Measurements from ENCODE around the gene TMEM108. TPM values are rescaled to one million over a fixed set of nuclear protein-coding genes. Genes with fewer than 3 reads are reported as not detected.

The TMEM108 gene
- total RNA-seq, 1 experiment from 2014 or later: 1.0 TPM

DNA sequence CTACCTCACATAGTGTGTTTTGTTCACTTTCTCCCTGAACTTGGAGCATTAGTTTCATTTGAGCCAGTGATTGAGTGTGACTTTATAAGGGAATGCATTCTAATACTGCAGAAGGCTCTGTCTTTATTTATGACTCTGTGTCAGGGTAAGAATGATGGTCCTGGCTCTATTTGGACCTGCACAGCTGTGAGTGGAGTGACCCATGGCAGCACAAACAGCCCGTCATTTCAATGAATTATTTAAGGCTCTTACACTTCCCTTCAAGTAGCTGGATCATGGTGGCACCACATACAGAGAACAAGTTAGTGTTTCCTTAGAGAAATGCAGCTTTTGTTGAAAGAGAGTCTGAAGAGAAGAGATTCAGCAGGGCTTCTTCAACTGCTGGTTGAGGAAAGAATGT, 16.4 kb downstream of the TMEM108 start:
- no peak for DNase-seq (ENCODE audit: low spot score)

DNA sequence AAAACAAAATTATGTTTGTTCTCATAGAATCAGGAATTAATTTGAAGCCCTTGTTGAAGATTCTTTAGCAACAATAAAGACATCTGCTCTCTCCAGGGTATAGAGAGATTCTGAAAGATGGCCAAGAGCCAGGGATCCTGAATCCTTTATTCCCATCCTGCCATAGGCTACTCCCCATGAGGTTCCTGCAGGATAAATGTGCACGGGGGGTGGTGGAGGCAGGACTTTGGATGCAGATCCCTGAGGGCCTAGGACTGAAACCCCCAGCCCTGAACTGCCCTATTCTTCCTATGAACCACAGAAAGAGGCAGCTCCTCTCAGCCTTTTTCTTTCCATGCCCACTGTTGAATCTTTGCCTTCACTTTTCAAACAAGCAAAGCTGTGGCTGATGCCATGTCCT, 17.1 kb downstream of the TMEM108 start:
- DNase-seq (ENCODE audit: low spot score): no peak

DNA sequence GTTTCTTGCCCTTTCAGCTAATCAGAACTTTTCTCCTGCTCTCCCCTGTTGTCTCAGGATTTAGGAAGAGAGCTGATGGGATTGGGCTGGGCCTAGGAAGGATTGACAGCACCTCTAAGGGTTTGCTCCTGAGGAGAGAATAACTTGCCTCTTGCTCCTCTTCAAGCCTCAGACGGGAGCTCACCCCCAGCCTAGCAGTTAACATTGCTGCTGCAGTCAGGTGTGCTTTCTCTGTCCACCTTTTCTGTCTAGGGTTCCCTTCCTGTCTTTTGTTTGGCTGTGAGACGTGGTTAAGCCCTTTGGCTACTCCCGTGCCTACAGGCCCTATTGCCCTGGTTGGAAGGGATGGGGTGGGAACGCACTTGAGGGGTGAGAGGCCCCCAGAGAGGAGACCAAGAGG, 20.1 kb downstream of the TMEM108 start:
- no peak for DNase-seq (ENCODE audit: low spot score)

DNA sequence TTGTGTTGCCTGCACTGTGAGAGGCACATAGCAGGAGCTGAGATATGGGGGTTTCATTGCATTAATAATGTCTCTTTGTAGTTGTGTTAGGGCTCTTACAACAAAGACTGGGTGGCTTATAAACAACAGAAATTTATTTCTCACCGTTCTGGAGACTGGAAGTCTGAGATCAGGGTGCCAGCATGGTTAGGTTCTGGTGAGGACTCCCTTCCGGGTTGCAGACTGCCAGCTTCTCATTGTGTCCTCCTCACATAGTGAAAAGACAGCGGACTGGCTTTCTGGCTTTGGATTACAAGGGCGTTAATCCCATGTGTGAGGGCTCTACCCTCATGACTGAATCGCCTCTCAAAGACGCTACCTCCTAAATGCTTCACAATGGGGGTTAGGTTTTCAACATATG, 20.6 kb downstream of the TMEM108 start:
- no peak for DNase-seq (ENCODE audit: low spot score)

GRCh38 chr3:133065193-133065961, 27.2 kb downstream of the TMEM108 start:
- no peak for DNase-seq (ENCODE audit: low spot score)

GRCh38 chr3:133066026-133066425, 27.8 kb downstream of the TMEM108 start:
- DNase-seq (ENCODE audit: low spot score): no peak

- no peak for DNase-seq (ENCODE audit: low spot score)
Observed at GRCh38 chr3:133069556-133070286, 31.5 kb downstream of the TMEM108 start.

GRCh38 chr3:133074977-133075376, 36.8 kb downstream of the TMEM108 start:
- no peak for DNase-seq (ENCODE audit: low spot score)

DNA sequence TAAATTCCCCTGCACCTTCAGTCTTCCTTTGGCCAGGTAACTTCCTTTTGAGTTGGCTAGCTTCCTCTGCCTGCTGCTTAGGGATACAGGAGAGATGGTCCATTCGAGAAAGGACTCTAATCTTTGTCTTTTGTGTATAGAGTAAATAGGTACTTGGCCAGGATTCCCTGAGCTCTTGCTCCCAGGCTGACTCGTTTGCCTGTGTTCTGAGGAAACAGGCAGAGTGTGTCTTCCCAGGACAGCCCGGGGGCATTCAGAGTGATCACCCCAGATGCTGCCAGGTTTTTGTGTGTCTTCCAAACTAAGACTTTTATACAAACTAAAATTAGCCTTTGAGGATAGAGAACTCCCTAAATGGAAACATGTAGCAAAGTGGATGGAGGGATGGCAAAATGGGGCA, 39.5 kb downstream of the TMEM108 start:
- DNase-seq (ENCODE audit: low spot score): no peak

GRCh38 chr3:133079621-133080020, 41.4 kb downstream of the TMEM108 start:
- DNase-seq (ENCODE audit: low spot score): no peak

DNA sequence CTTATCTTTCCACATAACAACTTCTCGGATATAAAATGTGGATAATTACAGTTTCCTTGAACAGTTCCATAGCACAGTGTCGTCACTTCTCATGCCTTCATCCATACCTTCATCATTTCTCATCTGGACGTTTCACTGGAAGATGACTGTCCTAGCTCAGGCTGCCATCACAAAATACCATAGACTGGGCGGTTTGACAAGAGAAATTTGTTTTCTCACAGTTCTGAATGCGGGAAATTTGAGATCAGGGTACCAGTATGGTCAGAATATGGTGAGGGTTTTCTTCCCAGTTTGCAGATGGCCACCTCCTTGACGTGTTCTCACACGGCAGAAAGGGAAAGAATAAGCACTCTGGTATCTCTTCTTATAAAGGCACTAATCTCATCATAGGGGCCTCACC, 42.8 kb downstream of the TMEM108 start:
- DNase-seq (ENCODE audit: low spot score): no peak

DNA sequence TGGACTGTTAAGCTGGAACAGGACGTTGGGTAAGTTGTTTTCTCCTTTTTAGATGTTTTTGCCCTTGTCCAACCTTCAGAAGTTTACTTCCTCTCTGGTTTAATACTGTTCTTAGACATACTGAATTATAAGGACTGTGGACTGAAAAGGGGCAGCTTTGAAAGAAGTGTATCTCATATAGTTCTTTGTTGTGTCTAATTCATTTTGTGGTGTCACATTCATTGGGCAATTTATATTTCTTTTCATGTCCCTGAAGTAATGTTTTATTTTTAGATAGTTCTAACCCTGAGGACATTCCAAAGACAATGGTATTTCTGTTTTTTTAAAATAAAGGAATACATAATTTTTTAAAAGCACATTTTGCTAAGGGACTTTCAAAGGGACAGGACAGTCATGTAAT, 45.2 kb downstream of the TMEM108 start:
- no peak for DNase-seq (ENCODE audit: low spot score)

GRCh38 chr3:133089906-133090485, 51.8 kb downstream of the TMEM108 start:
- no peak for DNase-seq (ENCODE audit: low spot score)

DNA sequence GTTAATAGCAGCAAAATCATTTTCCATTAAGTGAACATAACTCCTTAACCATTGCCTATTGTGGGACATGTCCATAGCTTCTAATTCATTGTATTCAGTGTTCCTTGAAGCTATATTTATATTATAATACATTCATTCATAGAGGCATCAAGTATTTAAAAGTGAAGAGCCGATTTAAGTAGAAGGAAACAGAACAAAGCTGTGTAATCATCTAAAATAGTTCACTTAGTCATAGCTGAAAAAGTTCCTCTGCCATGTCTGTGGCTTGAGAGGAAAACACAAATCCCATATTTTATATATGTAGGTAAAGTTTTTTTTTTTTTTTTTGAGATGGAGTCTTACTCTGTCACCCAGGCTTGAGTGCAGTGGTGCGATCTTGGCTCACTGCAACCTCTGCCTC, 54.5 kb downstream of the TMEM108 start:
- no peak for DNase-seq (ENCODE audit: low spot score)

DNA sequence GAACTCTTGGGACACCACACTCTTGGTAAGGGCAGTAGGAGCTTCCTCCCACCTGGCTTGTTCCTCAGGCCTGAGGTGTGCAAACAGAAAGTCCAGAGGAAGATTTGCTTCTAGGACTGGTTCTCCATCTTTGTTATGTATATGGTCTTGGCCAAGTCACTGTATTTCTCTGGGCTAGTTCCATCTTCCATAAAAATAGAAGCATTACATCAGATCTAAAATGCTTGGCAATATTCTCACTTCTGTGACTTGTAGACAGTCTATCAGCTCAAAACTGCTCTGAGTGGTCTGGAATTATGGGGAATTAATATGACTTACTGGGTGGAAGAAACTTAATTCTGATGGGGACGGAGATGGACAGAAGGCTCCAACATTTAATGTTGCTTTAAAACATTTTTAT, 55.2 kb downstream of the TMEM108 start:
- DNase-seq (ENCODE audit: low spot score): no peak

GRCh38 chr3:133096900-133097613, 58.9 kb downstream of the TMEM108 start:
- DNase-seq (ENCODE audit: low spot score): no peak

GRCh38 chr3:133103706-133104105, 65.5 kb downstream of the TMEM108 start:
- DNase-seq (ENCODE audit: low spot score): no peak

DNA sequence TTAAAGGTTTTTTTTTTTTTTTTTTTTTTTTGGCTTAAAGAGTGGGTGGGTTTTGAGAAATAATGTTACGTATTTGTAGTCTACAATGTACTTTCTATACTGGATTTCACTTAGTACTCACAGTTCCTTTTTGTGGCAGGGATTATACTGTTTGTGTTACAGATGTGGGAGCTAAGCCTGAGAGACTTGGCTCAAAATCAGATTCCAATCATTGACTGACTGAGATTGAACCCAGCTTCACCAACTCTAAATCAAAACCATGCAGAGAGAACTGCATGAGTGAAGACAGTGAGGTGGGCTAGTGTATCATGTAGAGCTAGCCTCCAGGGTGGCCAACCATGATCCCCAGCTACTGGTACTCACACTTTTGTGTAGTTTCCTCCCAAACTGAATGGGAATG, 68.0 kb downstream of the TMEM108 start:
- DNase-seq (ENCODE audit: low spot score): no peak

DNA sequence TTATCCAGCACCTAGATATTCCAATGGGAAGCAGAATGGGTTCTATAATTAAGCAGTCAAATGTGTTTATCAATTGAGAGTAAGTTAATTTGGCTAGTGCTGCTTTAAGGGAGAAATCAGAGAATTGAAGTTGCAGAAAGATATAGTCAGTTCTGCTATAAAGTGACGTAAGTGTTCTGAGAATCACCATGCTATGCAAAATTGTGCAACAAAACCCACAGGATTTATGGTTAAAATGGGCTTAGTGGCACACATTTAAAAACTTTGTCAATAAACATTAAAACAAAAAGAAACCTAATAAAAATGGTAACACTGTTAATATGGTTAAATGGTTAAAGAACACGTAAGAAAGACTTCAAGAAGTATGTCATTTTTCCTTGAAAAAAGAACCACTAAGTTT, 74.5 kb downstream of the TMEM108 start:
- DNase-seq (ENCODE audit: low spot score): peak; percentile 29

DNA sequence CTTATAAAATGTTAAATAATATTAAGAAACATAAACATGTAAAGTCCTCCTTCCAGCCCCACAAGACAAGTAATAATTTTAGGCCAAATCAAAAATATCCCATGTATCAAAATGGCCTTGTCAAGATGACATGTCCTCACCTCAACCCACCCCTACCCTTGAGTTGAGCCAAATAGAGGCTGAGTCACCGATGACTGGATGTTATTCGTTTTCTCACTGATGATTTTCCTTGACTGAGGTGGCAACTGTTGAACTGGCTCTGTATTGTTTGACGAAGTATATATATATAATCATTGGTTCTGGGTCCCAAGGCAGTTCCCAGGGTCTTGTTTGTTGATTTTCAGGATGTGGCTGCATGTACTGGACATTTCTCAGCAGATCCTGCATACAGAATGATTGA, 75.3 kb downstream of the TMEM108 start:
- DNase-seq (ENCODE audit: low spot score): no peak

DNA sequence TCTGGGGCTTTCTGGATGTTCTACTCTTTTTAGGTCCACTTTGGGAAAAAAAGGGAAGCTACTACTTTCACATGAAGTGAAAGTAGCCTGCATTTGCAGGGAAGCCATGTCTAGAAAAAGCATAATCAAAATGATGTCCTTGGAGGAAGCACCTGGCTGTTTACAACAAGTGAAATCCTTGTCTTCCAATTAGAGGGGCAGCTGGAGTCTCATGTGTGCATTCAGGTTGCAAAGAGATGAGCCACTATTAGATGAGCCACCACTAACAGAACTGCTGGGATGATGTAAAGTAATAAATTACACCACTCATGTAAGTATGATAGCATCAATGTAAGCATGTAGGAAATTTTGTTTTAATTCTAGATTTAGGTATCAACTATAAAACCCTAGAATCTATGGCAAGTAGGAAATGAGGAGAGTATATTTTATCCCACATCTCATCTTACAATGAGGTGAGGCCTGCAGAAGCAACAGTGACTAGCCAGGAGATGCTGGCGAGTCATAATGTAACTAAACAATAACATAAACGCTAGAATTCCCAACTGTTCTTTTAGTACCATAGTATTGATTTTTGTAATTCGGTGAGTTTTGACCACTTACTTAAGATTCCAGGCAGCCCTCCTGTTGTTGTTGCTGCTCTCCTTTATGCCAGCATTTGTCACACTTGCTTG, 75.9 kb downstream of the TMEM108 start:
- no peak for DNase-seq (ENCODE audit: low spot score)

DNA sequence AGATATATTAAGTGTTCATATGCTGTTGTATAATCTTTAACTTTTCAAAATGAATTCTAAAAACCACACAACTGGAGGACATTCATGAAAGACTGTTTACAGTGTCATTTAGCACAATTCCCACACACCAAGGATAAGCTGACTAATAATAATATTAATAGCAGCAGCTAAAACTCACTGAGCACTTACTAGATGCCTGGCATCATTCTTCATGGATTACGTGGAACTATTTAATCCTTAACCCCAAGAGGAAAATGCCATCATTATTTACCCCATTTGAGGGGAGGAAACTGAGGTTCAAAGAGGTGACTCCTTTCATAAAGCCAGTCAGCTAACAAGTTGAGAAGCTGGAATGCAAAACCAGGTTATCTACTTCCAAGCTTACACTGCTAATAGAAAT, 77.0 kb downstream of the TMEM108 start:
- no peak for DNase-seq (ENCODE audit: low spot score)

Measured in H4 (cell line).